Activated CD8-positive, alpha-beta memory T cell treated with anti-CD3 and anti-CD28 coated beads for 36 hours (primary cell): ENCODE measurements around the gene CCT3. TPM values are rescaled to one million over a fixed set of nuclear protein-coding genes. Genes with fewer than 3 reads are reported as not detected.

Source experiments
- CTCF ChIA-PET: fragments of 350-600 bp; sonication (Branson Sonifier 250); formaldehyde crosslinking; loops from one replicate; lab custom pipeline; 2021; ENCODE audit warnings: antibody characterized with exemption; lab: Charles Lee
- POLR2A ChIA-PET: fragments of 350-600 bp; sonication (Branson Sonifier 250); formaldehyde crosslinking; loops from one replicate; lab custom pipeline; 2021; ENCODE audit warnings: antibody characterized with exemption; lab: Charles Lee
- total RNA-seq, 2 experiments: library from RNA; stranded (reverse); gene quantifications; one replicate each; pipeline ENCODE4 v1.2.3, GENCODE V29; 2021

CCT3 gene
- total RNA-seq, 2 experiments from 2014 or later, result 500 to 528 TPM

DNA sequence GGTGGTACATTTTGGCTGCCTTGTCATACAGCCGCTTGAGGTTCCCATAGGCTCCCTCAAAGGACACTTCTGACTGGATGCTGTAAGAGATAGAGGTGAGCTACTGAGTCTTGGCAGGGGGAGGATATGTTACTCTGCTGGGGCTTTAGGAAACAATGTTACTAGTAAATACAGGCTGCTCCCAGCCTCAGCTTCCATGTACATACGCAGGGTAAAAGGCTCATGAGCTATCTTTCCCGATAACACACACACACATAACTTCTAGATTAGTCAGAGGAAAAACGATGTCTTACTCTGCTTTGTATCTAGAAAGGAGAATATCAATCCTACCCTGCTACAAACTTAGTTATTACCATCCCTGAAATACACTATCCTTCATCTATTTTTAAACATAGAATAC is 69.8 kb downstream of the CCT3 start:
- POLR2A ChIA-PET, result no interaction called here
- CTCF ChIA-PET, result no interaction called here

DNA sequence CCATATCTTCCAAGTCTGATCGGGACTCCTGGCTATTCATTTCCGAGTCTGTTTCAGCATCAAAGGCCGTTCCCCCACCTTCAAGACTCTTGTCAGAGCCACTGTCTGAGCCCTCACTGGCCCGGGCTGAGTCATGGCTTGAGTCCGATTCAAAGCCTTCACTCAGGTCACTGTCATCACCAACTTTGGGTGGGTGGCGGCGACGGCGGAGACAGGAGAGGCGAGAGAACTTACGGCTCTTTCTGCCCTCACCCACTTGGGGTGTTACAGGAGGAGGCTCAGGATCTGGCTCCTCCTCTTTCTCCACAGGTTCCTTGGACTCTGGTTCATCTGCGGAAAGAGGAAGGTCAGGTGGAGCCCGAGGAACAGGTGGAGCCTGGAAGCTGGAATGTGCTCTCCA is 72.0 kb downstream of the CCT3 start:
- POLR2A ChIA-PET, result no interaction called here
- CTCF ChIA-PET, result no interaction called here

GRCh38 chr1:156263288-156263655 is 74.8 kb downstream of the CCT3 start:
- ChIA-PET CTCF (interaction anchor here (0.9 to 1.4 kb wide), 2 partner anchors 21 to 197 kb away, joined by 3 read pairs; partner anchors contain the start of gene TMEM79), POLR2A (interaction anchor here (0.9 kb wide), 1 partner anchor 18 kb away, joined by 3 read pairs; no protein-coding TSS in a partner anchor)

DNA sequence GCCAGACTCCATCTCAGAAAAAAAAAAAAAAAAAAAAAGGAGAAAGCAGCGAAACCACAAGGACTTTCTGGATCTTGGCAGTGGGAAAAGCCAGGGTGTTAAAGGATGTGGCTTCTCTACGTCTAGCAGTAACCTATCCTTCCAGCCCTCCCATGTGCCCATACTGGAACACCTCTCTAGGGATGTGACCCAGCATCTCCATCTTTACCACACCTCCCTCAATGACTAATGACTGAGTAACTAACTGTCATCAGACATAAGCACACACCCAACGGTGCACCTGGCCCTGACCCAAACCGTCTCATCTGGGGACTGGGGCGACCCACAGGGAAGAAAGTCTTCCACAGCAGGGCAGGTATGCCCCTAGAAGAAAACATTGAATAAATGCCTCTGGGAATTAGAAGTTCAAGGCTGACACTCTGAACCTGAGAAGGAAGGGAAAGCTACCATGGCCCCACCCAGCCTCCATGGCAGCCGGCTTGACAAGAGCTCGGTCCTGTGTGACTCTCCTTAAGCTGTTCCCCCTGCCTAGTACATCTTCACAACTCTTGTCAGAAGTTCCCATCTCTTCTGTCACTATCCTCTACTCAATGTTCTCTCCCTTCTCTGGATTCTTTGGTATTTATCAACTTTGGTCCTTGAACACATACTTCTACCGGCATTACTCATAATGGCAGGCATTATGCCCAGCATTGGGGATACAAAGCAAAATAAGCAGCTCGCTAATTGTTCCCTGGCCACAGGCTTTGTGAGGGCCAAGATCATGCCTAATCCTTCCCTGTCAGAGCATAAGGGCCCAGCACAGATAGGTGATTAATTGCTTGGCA is 75.4 kb downstream of the CCT3 start:
- POLR2A ChIA-PET, result interaction anchor here (0.6 to 0.9 kb wide), 2 partner anchors 11 to 17 kb away, joined by 3 read pairs; no protein-coding TSS in a partner anchor
- CTCF ChIA-PET, result interaction anchor here (0.7 to 0.9 kb wide), 2 partner anchors 84 to 196 kb away, joined by 3 read pairs; no protein-coding TSS in a partner anchor

DNA sequence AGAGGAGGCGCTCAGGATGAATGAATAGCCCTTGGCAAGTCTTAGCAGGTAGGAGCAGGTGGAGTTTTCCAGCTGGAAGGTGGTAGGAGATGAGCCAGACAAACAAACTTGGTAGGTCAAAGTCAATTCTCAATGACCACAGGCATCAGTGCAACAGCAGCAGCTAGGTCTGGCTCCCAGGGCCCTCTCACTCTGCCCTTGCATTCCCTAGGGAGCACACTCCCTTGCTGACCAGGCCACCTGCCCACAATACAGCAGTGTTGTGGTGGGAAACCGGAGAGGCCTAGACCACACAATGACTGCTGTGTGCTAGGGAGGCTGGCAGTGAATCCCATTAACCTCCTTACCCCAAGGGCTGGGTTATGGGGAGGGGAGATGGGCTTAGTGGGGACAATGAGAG is 77.2 kb downstream of the CCT3 start:
- CTCF ChIA-PET, result no interaction called here
- POLR2A ChIA-PET, result interaction anchor here (0.5 kb wide), 1 partner anchor 17 kb away, joined by 7 read pairs; no protein-coding TSS in a partner anchor

- CTCF ChIA-PET, result interaction anchor here (1.1 to 2.1 kb wide), 2 partner anchors 34 to 157 kb away, joined by 3 to 5 read pairs; no protein-coding TSS in a partner anchor
- POLR2A ChIA-PET, result no interaction called here
Measured at GRCh38 chr1:156259805-156260204, 78.3 kb downstream of the CCT3 start.

Other genes with a start within 250 kb of the CCT3 start
- gene LMNA, start 223.6 kb downstream of the CCT3 start, total RNA-seq, result 10 to 100 TPM; 95.3 to 95.9 TPM
- 10 to 100 TPM; 18.4 to 18.8 TPM for gene SEMA4A, start 184.7 kb downstream of the CCT3 start, total RNA-seq
- gene SLC25A44, start 144.2 kb downstream of the CCT3 start, total RNA-seq, result 10 to 100 TPM; 26.7 to 31.0 TPM
- gene PMF1, start 125.3 kb downstream of the CCT3 start, total RNA-seq, result 10 to 100 TPM; 79.7 to 82.9 TPM
- gene BGLAP, start 96.1 kb downstream of the CCT3 start, total RNA-seq, result 1 to 10 TPM; 1.8 to 2.2 TPM
- gene PAQR6, start 90.2 kb downstream of the CCT3 start, total RNA-seq, result 1 to 10 TPM; 2.3 to 2.5 TPM
- 100 to 1,000 TPM; 109 to 112 TPM for gene SMG5, start 55.5 kb downstream of the CCT3 start, total RNA-seq
- gene TMEM79, start 54.0 kb downstream of the CCT3 start, total RNA-seq, result 10 to 100 TPM; 10.1 to 10.2 TPM
- 10 to 100 TPM; 20.3 to 20.6 TPM for gene GLMP, start 42.6 kb downstream of the CCT3 start, total RNA-seq
- not detected for gene VHLL, start 39.0 kb downstream of the CCT3 start, total RNA-seq
- gene TSACC, start 234 bp upstream of the CCT3 start, total RNA-seq, result under 1 TPM in 1 of 2 experiments, not detected in 1; 0.36 TPM
- gene RHBG, start 30.9 kb upstream of the CCT3 start, total RNA-seq, result not detected
- gene MEF2D, start 162.5 kb upstream of the CCT3 start, total RNA-seq, result 10 to 100 TPM; 30.8 to 31.8 TPM
- gene IQGAP3, start 234.3 kb upstream of the CCT3 start, total RNA-seq, result 1 to 10 TPM; 8.6 to 9.3 TPM
- 10 to 100 TPM in 1 of 2 experiments, 1 to 10 TPM in 1; 9.3 to 10.7 TPM for gene TTC24, start 241.4 kb upstream of the CCT3 start, total RNA-seq